IMR-90 (cell line): ENCODE measurements around the gene CXCR6.

Source experiments
- CTCF ChIP-seq: conservative IDR thresholded peaks from 2 replicates; pipeline ENCODE4 v1.5.1; 2012; ENCODE audit warnings: mild to moderate bottlenecking, low read depth, low read length, improper control_type of control experiment
- FOS ChIP-seq: fragments of 150-350 bp; IDR thresholded peaks from 2 replicates; pipeline ENCODE4 v1.6.1; 2016; ENCODE audit warnings: low read depth, low read length

GRCh38 chr3:45969116-45969515 lies 25.9 kb downstream of the CXCR6 start:
- TF ChIP-seq CTCF (no peak), FOS (no peak)
